TTC549 (cell line): ENCODE data around the gene RHOG.
"Not testable (repeated sequence)": the region's sequence is repeated elsewhere in the genome, so short reads cannot be mapped to it uniquely, and the experiment has no call there.

Source experiments
- FAIRE-seq: peaks from 2 replicates; lab custom pipeline; 2012; peaks lifted over from hg19 to GRCh38; lab: Jason Lieb, UNC

The RHOG gene

DNA sequence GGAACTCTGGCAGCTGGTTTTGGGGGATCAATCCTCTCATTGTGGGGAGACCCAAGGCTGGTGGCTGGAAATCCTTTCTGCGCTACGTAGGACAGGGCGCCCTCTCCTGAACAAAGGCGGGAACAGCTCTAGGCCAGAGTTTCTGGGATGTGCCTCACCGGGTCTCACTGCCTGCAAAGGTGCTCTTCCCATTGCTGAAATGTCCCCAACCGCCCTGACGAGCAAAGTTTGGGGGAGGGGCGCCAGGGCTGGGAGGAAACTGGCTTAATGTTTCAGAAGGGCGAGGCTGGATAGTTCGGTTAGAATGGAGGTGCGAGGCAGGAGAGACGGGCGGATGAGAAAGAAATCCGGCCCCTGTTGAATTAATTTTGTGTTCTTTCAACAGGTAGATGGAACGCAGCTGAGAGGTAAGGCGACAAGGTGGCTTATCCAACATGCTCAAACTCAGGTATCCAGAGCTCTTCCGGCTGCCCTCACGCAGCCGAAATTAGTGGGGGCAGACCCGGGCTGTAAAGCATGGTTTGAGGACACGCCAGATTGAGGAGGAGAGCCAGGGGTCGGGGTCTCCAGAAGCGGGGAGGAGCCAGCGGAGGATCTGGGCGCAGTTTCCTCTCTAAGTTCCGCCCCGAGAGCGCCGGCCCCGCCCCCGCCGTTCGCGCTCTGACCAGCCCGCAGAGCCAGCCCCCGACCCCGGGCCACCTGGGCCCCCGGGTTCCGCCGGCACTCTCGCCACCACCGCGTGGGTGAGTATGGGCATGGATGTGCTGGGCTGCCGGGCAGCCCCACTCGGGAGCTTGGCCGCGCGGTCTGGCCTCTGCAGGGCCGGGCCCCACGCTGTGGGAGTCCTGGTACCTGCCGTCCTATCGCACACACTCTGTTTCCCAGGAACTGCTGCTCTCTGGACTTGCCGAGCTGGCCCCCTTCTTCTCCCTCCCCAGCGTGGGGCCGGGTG, 32.6 kb downstream of the RHOG start, which contains the start of gene PGAP2:
TSS of gene PGAP2 (plus strand) at position 652 of the 952 bp plus-strand sequence. CDS start 2,700 bp downstream, outside the sequence.
- no peak for FAIRE-seq

- FAIRE-seq, result no peak
These were observed 36.8 kb downstream of the RHOG start for GRCh38 chr11:3803726-3804495.

GRCh38 chr11:3802011-3802790, 38.6 kb downstream of the RHOG start:
- FAIRE-seq, result no peak

DNA sequence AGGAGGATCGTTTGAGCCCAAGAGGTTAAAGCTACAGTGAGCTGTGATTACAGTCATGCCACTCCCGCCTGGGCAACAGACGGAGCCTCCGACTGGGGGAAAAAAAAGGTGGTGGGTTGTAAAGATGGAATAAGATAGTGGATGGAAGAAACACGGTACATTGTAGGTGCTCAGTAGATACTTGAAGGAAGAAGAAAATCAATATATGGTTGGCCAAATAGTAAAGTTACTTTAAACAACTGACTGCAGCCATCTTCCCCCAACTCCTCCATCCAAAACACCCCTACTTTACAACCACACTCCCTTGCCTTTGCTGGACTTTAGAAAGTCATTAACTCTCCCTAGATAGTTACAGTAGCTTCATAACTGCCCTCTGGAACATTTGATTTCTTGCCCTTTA, 40.9 kb downstream of the RHOG start:
- no peak for FAIRE-seq

DNA sequence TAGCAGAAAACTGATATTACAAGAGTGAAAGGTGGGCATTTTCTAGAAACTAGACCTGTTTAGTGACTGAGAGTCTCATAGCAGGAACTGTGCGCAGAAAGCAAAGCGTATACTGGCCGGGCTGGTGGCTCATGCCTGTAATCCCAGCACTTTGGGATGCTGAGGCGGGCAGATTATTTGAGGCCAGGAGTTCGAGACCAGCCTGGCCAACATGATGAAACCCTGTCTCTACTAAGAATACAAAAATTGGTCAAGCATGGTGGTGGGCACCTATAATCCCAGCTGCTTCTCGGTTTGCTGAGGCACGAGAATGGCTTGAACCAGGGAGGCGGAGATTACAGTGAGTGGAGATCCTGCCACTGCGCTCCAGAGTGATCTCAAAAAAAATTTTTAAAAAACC, 41.6 kb downstream of the RHOG start:
- FAIRE-seq, result no peak

DNA sequence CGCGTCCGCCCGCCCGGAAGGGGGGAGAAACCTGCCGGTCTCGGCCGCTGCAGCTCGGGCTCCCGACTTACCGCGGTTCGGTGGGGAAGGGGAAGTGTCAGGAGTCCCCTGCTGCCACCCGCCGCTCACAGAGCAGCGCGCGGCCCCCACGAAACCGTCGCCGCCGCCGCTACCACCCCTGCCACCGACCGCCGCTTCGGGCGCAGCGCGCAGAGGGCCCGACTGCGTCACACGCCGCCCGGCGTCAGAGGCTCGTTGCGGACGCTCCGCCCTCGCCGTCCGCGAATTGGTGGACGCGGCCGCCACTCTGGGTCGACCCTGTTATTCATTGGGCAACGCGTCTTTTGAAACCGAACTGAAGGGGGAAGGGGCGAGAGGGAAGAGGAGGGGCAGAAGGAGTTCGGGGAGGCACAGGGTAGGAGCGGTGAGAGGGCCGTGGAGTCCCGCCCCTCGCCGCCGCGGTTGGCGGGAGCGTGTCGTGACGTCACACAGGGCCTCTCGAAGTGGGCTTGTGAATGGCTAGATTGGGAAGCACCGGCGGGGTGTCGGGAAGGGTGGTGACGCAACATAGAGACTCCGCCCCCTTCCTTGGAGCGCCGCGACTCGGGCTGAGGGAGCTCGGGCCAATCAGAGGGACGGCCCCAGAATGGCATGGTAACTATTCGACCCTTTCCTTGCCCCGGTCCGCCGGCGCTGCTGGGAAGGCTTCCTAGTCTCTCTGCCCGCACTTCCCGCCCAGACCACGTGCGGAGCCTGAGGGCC, 43.2 kb downstream of the RHOG start, which contains the start of gene NUP98:
TSS of gene NUP98 (minus strand) at position 226 of the 762 bp plus-strand sequence. CDS start 15,437 bp downstream, outside the sequence.
- FAIRE-seq, result peak; percentile 92

GRCh38 chr11:3796801-3797328, 43.9 kb downstream of the RHOG start:
- FAIRE-seq, result no peak

GRCh38 chr11:3796346-3796745, 44.4 kb downstream of the RHOG start:
- no peak for FAIRE-seq

DNA sequence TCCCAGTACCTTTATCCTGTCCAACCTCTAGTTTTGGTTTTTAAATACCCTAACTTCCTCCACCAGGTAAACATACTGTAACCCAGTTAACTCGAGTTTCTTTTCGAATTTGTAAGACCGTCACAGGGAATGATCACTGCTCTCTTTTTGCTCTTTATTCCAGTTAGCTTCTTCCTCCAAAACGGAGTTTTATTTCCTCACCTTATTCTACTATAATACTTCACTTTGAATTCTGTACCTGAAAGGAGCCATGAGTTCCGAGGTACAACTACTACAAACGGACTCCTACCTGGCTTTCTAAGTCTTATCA, 44.8 kb downstream of the RHOG start:
- no peak for FAIRE-seq

- FAIRE-seq, result no peak
These were observed 45.4 kb downstream of the RHOG start for GRCh38 chr11:3795131-3796001.

DNA sequence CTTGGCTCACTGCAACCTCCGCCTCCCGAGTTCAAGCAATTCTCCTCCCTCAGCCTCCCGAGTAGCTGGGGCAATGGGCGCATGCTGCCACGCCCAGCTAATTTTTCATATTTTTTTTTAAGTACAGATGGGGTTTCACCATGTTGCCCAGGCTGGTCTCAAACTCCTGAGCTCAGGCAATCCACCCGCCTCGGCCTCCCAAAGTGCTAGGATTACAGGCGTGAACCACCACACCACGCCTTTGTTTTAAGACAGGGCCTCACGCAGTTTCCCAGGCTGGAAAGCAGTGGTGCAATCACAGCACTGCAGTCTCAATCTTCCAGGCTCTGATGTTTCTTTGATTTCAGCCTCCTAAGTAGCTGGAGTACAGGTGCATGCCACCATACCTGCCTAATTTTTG, 46.4 kb downstream of the RHOG start:
- FAIRE-seq, result not testable (repeated sequence)

GRCh38 chr11:3786781-3787428, 53.9 kb downstream of the RHOG start:
- no peak for FAIRE-seq

- no peak for FAIRE-seq
These were observed 57.1 kb downstream of the RHOG start for GRCh38 chr11:3783611-3784010.

- no peak for FAIRE-seq
These were observed 57.8 kb downstream of the RHOG start for GRCh38 chr11:3782963-3783362.

DNA sequence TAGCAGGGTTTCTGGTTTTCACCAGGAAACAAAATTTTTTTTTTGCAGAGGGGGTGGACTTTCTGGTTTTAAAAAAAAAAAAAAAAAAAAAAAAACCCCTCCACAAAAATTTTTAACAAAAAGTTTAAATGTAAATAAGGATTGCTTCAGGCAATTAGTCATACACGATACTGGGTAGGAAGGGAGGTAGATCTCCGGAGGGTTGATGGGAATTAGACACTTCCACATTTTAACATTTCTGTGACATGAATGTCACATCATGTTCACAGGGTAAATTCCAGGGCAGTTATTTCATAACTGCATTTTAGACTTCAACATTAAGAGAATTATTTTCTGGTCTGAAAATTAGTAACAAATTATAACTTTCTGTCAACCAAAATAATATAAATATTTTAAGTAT, 59.3 kb downstream of the RHOG start:
- no peak for FAIRE-seq
